RWPE2 (cell line): ENCODE measurements around the gene XCL1.
A peak's percentile ranks its signal among the peaks of the same experiment; 100 is the strongest.
"Not testable (repeated sequence)": the region's sequence is repeated elsewhere in the genome, so short reads cannot be mapped to it uniquely, and the experiment has no call there.

ENCODE experiments used
- ATAC-seq: fragments of 200-7000 bp; cut with Tn5 transposase; 3 replicates; pipeline ENCODE4 v1.9.1; 2021; ENCODE audit warnings: low read depth
- DNase-seq: peaks from one replicate; pipeline ENCODE4 v3.0.0-alpha.2; 2020; ENCODE audit warnings: low spot score
- H3K27ac ChIP-seq: fragments of 450-650 bp; 2 replicates; pipeline ENCODE4 v1.5.1; 2017; ENCODE audit warnings: mild to moderate bottlenecking; ENCODE audit not compliant: poor library complexity, severe bottlenecking
- H3K27me3 ChIP-seq: fragments of 250-450 bp; sonication (Bioruptor Pico); 2 replicates; pipeline ENCODE4 v1.5.1; 2021; ENCODE audit warnings: mild to moderate bottlenecking, moderate library complexity; ENCODE audit not compliant: insufficient read depth, poor library complexity, severe bottlenecking
- H3K36me3 ChIP-seq: fragments of 250-450 bp; sonication (Bioruptor Pico); 2 replicates; pipeline ENCODE4 v1.5.1; 2020; ENCODE audit warnings: low read depth, mild to moderate bottlenecking, moderate library complexity
- H3K4me1 ChIP-seq: fragments of 250-450 bp; sonication (Bioruptor Pico); 2 replicates; pipeline ENCODE4 v1.5.1; 2021; ENCODE audit warnings: mild to moderate bottlenecking, moderate library complexity; ENCODE audit not compliant: insufficient read depth, poor library complexity, severe bottlenecking
- H3K4me3 ChIP-seq: fragments of 250-450 bp; sonication (Bioruptor Pico); 2 replicates; pipeline ENCODE4 v1.5.1; 2021; ENCODE audit warnings: mild to moderate bottlenecking, moderate library complexity; ENCODE audit not compliant: severe bottlenecking
- H3K9me3 ChIP-seq: fragments of 250-450 bp; sonication (Bioruptor Pico); 2 replicates; pipeline ENCODE4 v1.5.1; 2021; ENCODE audit warnings: mild to moderate bottlenecking, moderate library complexity; ENCODE audit not compliant: severe bottlenecking
- CTCF ChIP-seq: fragments of 450-650 bp; IDR thresholded peaks from one replicate; pipeline ENCODE4 v1.5.1; 2017; ENCODE audit warnings: mild to moderate bottlenecking, moderate library complexity; ENCODE audit not compliant: poor library complexity, severe bottlenecking

The XCL1 gene

DNA sequence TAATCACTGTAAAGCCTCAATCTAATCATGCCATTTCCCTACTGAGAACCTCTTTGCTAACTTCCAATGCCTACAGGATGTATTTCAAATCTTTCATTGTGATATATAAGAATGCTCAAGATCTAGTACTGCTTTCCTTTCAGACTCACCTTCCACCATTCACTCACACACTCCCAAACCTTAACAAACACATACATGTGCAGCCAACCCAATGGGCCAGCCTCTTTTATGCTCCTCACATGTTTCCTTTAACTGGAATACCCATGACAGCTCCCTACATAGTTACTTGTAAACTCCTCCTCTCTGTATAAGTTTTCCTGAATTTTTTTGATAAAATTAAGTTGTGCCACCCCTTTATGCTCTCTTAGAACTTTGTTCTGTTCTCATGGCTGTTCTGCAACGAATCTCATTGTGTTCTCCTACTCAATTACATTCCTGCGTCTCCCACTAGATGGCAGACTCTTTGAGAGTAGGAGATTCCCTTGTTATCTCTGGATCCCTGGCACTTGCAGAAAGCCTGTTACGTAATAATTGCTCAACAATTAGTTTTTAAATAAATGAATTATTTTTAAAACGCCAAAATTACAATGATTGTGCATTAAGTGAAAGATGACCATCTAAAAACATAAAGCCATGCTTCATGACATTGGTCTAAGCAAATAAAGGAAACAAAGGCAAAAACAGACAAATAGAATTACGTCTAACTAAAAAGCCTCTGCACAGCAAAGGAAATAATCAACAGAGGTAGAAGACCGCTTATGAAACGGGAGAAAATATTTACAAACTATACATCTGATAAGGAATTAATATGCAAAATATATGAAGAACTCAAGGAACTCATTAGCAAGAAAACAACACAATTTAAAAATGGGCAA, 30.5 kb upstream of the XCL1 start:
- H3K4me1 ChIP-seq, H3K27me3 ChIP-seq, H3K36me3 ChIP-seq, H3K4me3 ChIP-seq, H3K9me3 ChIP-seq, DNase-seq, H3K27ac ChIP-seq: not testable (repeated sequence)
- ATAC-seq = peak; percentile 72; the same call in 2 of the 3 replicates
- peak; percentile 66 for TF ChIP-seq CTCF

DNA sequence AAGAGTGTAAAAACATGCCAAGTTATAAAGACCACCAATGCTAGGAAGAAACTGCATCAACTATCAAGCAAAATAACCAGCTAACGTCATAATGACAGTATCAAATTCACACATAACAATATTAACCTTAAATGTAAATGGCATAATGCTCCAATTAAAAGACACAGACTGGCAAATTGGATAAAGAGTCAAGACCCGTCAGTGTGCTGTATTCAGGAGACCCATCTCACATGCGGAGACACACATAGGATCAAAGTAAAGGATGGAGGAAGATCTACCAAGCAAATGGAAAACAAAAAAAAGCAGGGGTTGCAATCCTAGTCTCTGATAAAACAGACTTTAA, 29.9 kb upstream of the XCL1 start:
- ATAC-seq, H3K4me3 ChIP-seq: not testable (repeated sequence)

GRCh38 chr1:168550971-168551370, 25.4 kb upstream of the XCL1 start:
- no peak for ATAC-seq
- no peak for DNase-seq
- Histone ChIP-seq H3K9me3 (no peaks in the 10 kb centered on the region), H3K27ac (no peak overlapping the region), H3K4me3 (no peak overlapping the region), H3K4me1 (no peaks in the 10 kb centered on the region), H3K27me3 (no peaks in the 10 kb centered on the region), H3K36me3 (no peaks in the 10 kb centered on the region)
- TF ChIP-seq CTCF = no peak

More for the DNA sequence above, 29.9 kb upstream of the XCL1 start:
- not testable (repeated sequence) for H3K27ac ChIP-seq, H3K4me1 ChIP-seq, DNase-seq, H3K9me3 ChIP-seq, H3K36me3 ChIP-seq, H3K27me3 ChIP-seq

GRCh38 chr1:168551688-168552087, 24.7 kb upstream of the XCL1 start:
- H3K36me3 ChIP-seq = no peaks in the 10 kb centered on the region
- H3K27me3 ChIP-seq = no peaks in the 10 kb centered on the region
- no peak overlapping the region for H3K4me3 ChIP-seq
- DNase-seq = no peak
- no peak for TF ChIP-seq CTCF
- no peak overlapping the region for H3K27ac ChIP-seq
- no peak for ATAC-seq
- no peaks in the 10 kb centered on the region for H3K4me1 ChIP-seq
- no peaks in the 10 kb centered on the region for H3K9me3 ChIP-seq

DNA sequence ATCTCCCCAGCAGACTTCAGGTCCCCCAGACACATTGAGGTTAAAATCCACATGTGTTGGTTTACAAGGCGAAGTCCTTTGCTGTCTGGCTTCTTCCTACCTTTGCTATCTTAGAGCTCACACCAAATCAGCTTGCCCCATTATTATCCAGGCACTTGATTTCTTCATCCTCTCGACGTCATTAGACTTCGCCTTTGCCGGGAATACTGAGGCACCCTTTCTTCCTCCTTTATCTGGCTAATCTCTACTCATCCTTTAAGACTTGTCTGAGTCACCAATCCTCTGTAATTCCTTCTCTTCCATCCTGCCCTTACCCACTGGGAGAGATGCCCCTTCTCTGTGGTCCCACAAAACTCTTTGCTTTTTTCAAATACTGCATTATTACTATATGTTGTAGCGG, 23.4 kb upstream of the XCL1 start:
- Histone ChIP-seq H3K27ac (no peak overlapping the region), H3K9me3 (no peaks in the 10 kb centered on the region), H3K36me3 (no peaks in the 10 kb centered on the region), H3K4me3 (no peak overlapping the region), H3K4me1 (no peaks in the 10 kb centered on the region), H3K27me3 (no peaks in the 10 kb centered on the region)
- no peak for DNase-seq
- TF ChIP-seq CTCF = no peak
- ATAC-seq = no peak
